GM23338 (cell line): Measurements from ENCODE around the gene CCDC197. TPM values are rescaled to one million over a fixed set of nuclear protein-coding genes. Genes with fewer than 3 reads are reported as not detected.

Experiments used
- ATAC-seq: fragments of 200-7000 bp; cut with Tn5 transposase; 3 replicates; pipeline ENCODE4 v1.9.1; 2020
- DNase-seq: peaks from one replicate; pipeline ENCODE4 v3.0.0-alpha.2; 2015; ENCODE audit warnings: low spot score
- H2AFZ ChIP-seq: fragments of 200-600 bp; sonication (generic); 2 replicates; pipeline ENCODE4 v1.8.0; 2016; ENCODE audit warnings: antibody characterized with exemption, mild to moderate bottlenecking, moderate library complexity
- H3F3A ChIP-seq: fragments of 200-600 bp; sonication (generic); replicated peaks from 2 replicates; pipeline ENCODE4 v1.8.0; 2017; ENCODE audit warnings: antibody characterized with exemption, mixed run types, low read depth
- H3K27ac ChIP-seq: fragments of 200-600 bp; sonication (generic); 2 replicates; pipeline ENCODE4 v1.6.1; 2016; ENCODE audit warnings: low read depth
- H3K27me3 ChIP-seq: fragments of 200-600 bp; sonication (generic); 2 replicates; pipeline ENCODE4 v1.8.0; 2016; ENCODE audit warnings: mild to moderate bottlenecking, mixed run types, moderate library complexity; ENCODE audit not compliant: insufficient read depth
- H3K36me3 ChIP-seq: fragments of 200-600 bp; sonication (generic); 2 replicates; pipeline ENCODE4 v1.8.0; 2016; ENCODE audit warnings: mild to moderate bottlenecking; ENCODE audit not compliant: insufficient read depth
- H3K4me1 ChIP-seq: fragments of 200-600 bp; sonication (generic); 2 replicates; pipeline ENCODE4 v1.8.0; 2016; ENCODE audit warnings: mild to moderate bottlenecking, moderate library complexity; ENCODE audit not compliant: insufficient read depth
- H3K4me2 ChIP-seq: fragments of 200-600 bp; sonication (generic); 2 replicates; pipeline ENCODE4 v1.7.1; 2017; ENCODE audit warnings: mixed run types
- H3K4me3 ChIP-seq: fragments of 200-600 bp; sonication (generic); 2 replicates; pipeline ENCODE4 v1.6.1; 2016; ENCODE audit warnings: mixed run types
- H3K79me2 ChIP-seq: fragments of 200-600 bp; sonication (generic); replicated peaks from 2 replicates; pipeline ENCODE4 v1.8.0; 2017; ENCODE audit warnings: mild to moderate bottlenecking; ENCODE audit not compliant: insufficient read depth
- H3K9me2 ChIP-seq: fragments of 200-600 bp; sonication (generic); 2 replicates; pipeline ENCODE4 v1.8.0; 2017; ENCODE audit not compliant: insufficient read depth
- H4K20me1 ChIP-seq: fragments of 200-600 bp; sonication (generic); replicated peaks from 2 replicates; pipeline ENCODE4 v1.8.0; 2017; ENCODE audit warnings: mild to moderate bottlenecking; ENCODE audit not compliant: insufficient read depth
- H3K27ac Mint-ChIP-seq: 2 replicates; pipeline ENCODE4 v1.8.0; 2020; ENCODE audit warnings: inconsistent platforms, mild to moderate bottlenecking, moderate library complexity, mixed read lengths
- H3K27me3 Mint-ChIP-seq: 3 replicates; pipeline ENCODE4 v1.8.0; 2022; ENCODE audit warnings: low read depth, mild to moderate bottlenecking, moderate library complexity, mixed read lengths, inconsistent platforms; ENCODE audit not compliant: insufficient read depth, poor library complexity
- H3K36me3 Mint-ChIP-seq: 3 replicates; pipeline ENCODE4 v1.8.0; 2021; ENCODE audit warnings: low read depth, mild to moderate bottlenecking, inconsistent platforms, moderate library complexity, mixed read lengths
- H3K4me1 Mint-ChIP-seq: 3 replicates; pipeline ENCODE4 v1.8.0; 2020; ENCODE audit warnings: mild to moderate bottlenecking, inconsistent platforms, mixed read lengths
- H3K4me3 Mint-ChIP-seq: 3 replicates; pipeline ENCODE4 v1.8.0; 2021; ENCODE audit warnings: moderate library complexity, mild to moderate bottlenecking, inconsistent platforms, mixed read lengths
- H3K9me3 Mint-ChIP-seq: 3 replicates; pipeline ENCODE4 v1.8.0; 2020; ENCODE audit warnings: moderate library complexity, mild to moderate bottlenecking, inconsistent platforms, mixed read lengths
- CREB1 ChIP-seq: fragments of 250-450 bp; sonication (Bioruptor Pico); IDR thresholded peaks from 2 replicates; pipeline ENCODE4 v1.5.0; 2020; ENCODE audit warnings: low read depth, mild to moderate bottlenecking, moderate library complexity
- CTCF ChIP-seq, 2 experiments: fragments of 200-600 bp in 1 of 2; sonication (generic) in 1 of 2; conservative IDR thresholded peaks; 2 replicates each; pipeline versions ENCODE4 v1.5.1 to v1.6.1; 2016 to 2017; ENCODE audit warnings: antibody characterized with exemption in 2 of 2, low read depth in 2 of 2, mild to moderate bottlenecking in 2 of 2, moderate library complexity in 1 of 2
- ETS1 ChIP-seq: IDR thresholded peaks from 2 replicates; pipeline ENCODE4 v1.6.1; 2016; ENCODE audit warnings: antibody characterized with exemption
- EZH2 ChIP-seq: fragments of 200-600 bp; sonication (generic); IDR thresholded peaks from one replicate; pipeline ENCODE4 v1.8.0; 2017; ENCODE audit warnings: antibody characterized with exemption, mild to moderate bottlenecking, low read depth; ENCODE audit not compliant: unreplicated experiment
- EZH2phosphoT487 ChIP-seq: fragments of 200-600 bp; sonication (generic); IDR thresholded peaks from one replicate; pipeline ENCODE4 v1.8.1; 2018; ENCODE audit warnings: antibody characterized with exemption; ENCODE audit not compliant: unreplicated experiment
- JUNB ChIP-seq: IDR thresholded peaks from one replicate; pipeline ENCODE4 v1.6.1; 2016; ENCODE audit warnings: antibody characterized with exemption; ENCODE audit not compliant: unreplicated experiment
- NANOG ChIP-seq: IDR thresholded peaks from 2 replicates; pipeline ENCODE4 v1.6.1; 2016; ENCODE audit warnings: antibody characterized with exemption, borderline replicate concordance
- POLR2AphosphoS5 ChIP-seq: IDR thresholded peaks from 2 replicates; pipeline ENCODE4 v1.6.1; 2016; ENCODE audit warnings: antibody characterized with exemption, low read depth
- REST ChIP-seq: IDR thresholded peaks from one replicate; pipeline ENCODE4 v1.6.1; 2018; ENCODE audit warnings: antibody characterized with exemption; ENCODE audit not compliant: unreplicated experiment
- STAT1 ChIP-seq: IDR thresholded peaks from one replicate; pipeline ENCODE4 v1.6.1; 2016; ENCODE audit warnings: antibody characterized with exemption; ENCODE audit not compliant: unreplicated experiment
- ZNF114 ChIP-seq: fragments of 250-450 bp; sonication (Bioruptor Pico); IDR thresholded peaks from 2 replicates; pipeline ENCODE4 v1.5.0; 2020; ENCODE audit warnings: mild to moderate bottlenecking, moderate library complexity
- ZNF331 ChIP-seq: fragments of 250-450 bp; sonication (Bioruptor Pico); IDR thresholded peaks from 2 replicates; pipeline ENCODE4 v1.5.0; 2020; ENCODE audit warnings: low read depth, mild to moderate bottlenecking, moderate library complexity
- ZNF462 ChIP-seq: fragments of 250-450 bp; sonication (Bioruptor Pico); IDR thresholded peaks from 2 replicates; pipeline ENCODE4 v1.5.0; 2020; ENCODE audit warnings: mild to moderate bottlenecking, moderate library complexity
- polyA plus RNA-seq: library from polyadenylated mRNA; unstranded; fragments of >200 nt; fragmentation: Nextera tagmentation; extraction: Ambion mirVana; gene quantifications from 2 replicates; pipeline ENCODE4 v1.2.1, GENCODE V29; 2016
- total RNA-seq: library from RNA; depleted of rRNA; stranded (reverse); fragments of >200 nt; shearing (Covaris generic); gene quantifications from 2 replicates; pipeline ENCODE4 v1.2.3, GENCODE V29; 2014

Gene CCDC197
- total and polyA plus RNA-seq, 2 experiments from 2014 or later = not detected

GRCh38 chr14:94009767-94010166 is 12.7 kb downstream of the CCDC197 start:
- DNase-seq (no peak), ATAC-seq (no peak)
- Histone ChIP-seq H3K9me2 (no peaks in the 10 kb centered on the region), H3K27ac (no peak overlapping the region), H3K4me1 (no peaks in the 10 kb centered on the region), H3F3A (no peaks in the 10 kb centered on the region), H4K20me1 (no peaks in the 10 kb centered on the region), H3K36me3 (no peaks in the 10 kb centered on the region), H3K27me3 (no peaks in the 10 kb centered on the region), H3K4me2 (no peak overlapping the region), H2AFZ (no peak overlapping the region), H3K4me3 (no peak overlapping the region), H3K79me2 (no peaks in the 10 kb centered on the region)
- Mint-ChIP-seq H3K36me3 (no peaks in the 10 kb centered on the region), H3K9me3 (no peaks in the 10 kb centered on the region), H3K4me1 (peaks cover 4% of the 10 kb centered on the region; the same call in 2 of the 3 replicates), H3K27me3 (peaks cover 2% of the 10 kb centered on the region), H3K27ac (no peak overlapping the region), H3K4me3 (no peak overlapping the region)
- TF ChIP-seq ZNF114 (CRISPR knock-in tag) (no peak), NANOG (no peak), CREB1 (CRISPR knock-in tag) (no peak), CTCF (conservative IDR thresholded peaks at IDR 0.05; ENCODE audit: low read depth in 2 of 2) (no peak), REST (no peak), JUNB (no peak), ZNF331 (CRISPR knock-in tag) (no peak), POLR2AphosphoS5 (no peak), EZH2 (no peak), STAT1 (no peak), ZNF462 (CRISPR knock-in tag) (no peak), ETS1 (no peak), EZH2phosphoT487 (no peak)
